GM12892 (cell line): ENCODE measurements around the gene FAM20C.
"Not testable (repeated sequence)": the region's sequence is repeated elsewhere in the genome, so short reads cannot be mapped to it uniquely, and the experiment has no call there.

ENCODE experiments used
- DNase-seq: peaks from one replicate; pipeline ENCODE4 v3.0.0; 2011; ENCODE audit not compliant: insufficient read length
- FAIRE-seq: peaks from 2 replicates; lab custom pipeline; 2011; peaks lifted over from hg19 to GRCh38; lab: Jason Lieb, UNC
- POLR2A ChIP-seq: IDR thresholded peaks from 2 replicates; pipeline ENCODE4 v1.6.1; 2011; ENCODE audit warnings: low read depth, low read length, control low read depth
- POLR2AphosphoS5 ChIP-seq: IDR thresholded peaks from 2 replicates; pipeline ENCODE4 v1.6.1; 2011; ENCODE audit warnings: low read depth, low read length, control low read depth
- TAF1 ChIP-seq: IDR thresholded peaks from 2 replicates; pipeline ENCODE4 v1.6.1; 2011; ENCODE audit warnings: low read depth, mild to moderate bottlenecking, control low read depth, low read length, borderline replicate concordance

The FAM20C gene

DNA sequence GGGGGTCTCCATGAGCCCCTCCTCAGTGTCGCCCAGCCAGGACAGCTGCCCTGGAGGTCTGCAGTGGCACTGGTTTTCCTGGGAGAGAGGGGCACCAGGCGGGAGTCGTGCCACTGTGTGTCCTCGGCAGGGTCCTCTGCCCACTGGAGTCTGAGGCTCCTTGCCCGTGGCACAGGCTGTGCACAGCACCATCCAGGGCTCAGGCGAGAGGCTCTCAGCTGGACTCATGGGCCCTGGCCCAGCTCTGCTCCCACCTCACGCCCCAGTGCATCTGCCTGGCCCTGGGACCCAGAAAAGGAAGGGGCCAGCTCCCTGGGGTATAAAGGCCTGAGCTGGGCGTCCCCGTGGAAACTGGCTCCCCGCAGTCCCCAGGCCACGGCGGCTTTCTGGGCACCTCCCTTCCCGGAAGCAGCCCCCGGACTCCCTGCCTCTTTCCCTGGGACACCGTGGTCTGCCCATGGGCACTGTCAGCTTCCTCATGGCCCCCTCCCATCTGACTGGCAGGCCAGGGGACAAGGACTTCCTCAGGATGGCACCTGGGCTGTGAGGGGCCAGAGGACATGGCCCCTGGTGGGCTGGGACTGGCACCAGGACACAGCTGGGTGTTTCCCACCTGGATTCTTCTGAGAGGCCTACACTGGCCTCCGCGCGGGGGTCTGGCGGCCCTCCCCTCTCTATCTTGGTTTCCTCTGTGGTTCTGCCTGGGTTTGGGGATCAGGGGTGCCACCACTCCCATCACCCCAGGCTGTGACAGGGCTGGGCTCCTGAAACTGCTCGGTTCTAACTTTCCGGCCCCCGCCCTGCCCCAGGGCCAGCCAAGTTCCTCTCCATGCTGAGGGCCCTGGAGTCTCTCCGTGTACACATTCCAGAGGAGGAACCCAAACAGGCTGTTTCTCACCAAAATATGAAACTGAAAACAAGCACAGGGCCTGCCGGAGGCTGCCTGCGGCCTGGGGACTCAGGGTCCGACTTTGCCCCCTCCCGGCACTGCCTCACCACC is 103.1 kb downstream of the FAM20C start:
- DNase-seq (no peak), FAIRE-seq (no peak)
- no peak for TF ChIP-seq POLR2AphosphoS5
- no peak for TF ChIP-seq POLR2A
- TF ChIP-seq TAF1 = no peak

DNA sequence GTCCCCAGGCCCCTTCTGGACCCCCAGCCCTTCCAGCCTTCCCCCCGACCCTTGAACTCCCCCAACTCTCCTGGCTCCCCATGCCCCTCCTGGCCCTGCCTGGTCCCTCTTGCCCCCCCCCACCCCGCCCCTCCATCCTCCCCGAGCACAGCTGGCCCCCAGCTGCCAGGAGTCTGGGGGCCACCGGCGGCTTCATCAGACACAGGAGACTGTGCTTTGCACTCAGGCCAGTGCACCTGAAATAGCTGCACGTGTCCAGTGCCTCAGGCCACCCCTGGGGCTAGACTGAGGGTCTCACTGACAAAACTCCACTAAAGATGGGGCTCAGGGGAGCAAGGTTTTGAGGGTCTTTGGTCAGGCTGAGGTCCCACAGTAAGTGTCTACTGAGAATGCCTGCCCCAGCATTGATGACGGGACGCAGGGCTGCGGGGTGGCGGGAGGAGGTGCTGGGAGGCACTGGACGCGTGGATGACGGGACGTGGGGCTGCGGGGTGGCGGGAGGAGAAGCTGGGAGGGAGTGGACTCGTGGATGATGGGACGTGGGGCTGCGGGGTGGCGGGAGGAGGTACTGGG is 104.1 kb downstream of the FAM20C start:
- TF ChIP-seq POLR2A (no peak), TAF1 (no peak), POLR2AphosphoS5 (no peak)
- FAIRE-seq (no peak), DNase-seq (no peak)

DNA sequence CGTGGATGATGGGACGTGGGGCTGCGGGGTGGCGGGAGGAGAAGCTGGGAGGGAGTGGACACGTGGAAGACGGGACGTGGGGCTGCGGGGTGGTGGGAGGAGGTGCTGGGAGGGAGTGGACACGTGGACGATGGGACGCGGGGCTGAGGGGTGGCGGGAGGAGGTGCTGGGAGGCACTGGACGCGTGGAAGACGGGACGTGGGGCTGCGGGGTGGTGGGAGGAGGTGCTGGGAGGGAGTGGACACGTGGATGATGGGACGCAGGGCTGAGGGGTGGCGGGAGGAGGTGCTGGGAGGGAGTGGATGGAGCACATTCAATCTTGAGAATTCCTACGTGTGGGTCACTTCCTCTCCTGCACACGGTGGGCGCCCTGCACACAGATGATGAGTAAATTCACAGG is 104.8 kb downstream of the FAM20C start:
- not testable (repeated sequence) for DNase-seq, FAIRE-seq

DNA sequence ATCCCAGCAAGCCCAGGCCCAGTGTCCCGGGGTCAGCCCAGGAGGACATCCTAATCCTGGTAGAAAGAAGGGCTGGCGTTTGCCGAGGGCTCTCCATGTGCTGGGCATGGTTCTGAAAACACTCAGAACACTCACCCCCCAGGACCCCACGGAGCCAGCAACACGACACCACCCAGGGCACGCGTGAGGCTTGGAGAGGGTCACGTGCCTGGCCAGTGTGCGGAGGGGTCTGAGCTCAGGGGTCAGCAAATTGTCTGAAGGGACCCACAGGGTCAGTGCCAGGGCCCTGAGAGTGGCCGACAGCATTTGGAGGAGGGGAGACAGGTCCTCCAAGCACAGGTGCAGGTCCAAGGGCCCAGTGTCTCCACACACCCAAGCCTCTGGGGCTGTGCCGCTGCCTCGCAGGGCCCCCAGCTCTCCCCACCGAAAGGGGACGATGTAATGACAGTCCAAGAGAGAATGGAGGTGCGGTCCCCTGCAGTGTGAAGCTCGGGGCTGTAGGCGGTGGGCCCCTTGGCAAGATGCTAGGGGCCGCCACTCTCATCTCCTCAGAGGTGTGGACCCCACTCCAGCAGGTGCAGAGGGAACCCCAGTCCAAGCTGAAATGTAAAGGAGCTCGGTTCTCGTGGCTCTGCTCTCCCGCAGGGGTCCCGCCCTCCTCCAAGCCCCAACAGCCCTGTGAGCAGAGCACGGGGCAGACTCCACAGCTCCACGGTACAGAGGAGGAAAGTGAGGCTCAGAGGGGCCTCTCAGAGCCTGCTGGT is 105.4 kb downstream of the FAM20C start:
- TF ChIP-seq POLR2AphosphoS5 = no peak
- TF ChIP-seq TAF1 = no peak
- TF ChIP-seq POLR2A = no peak
- DNase-seq (no peak), FAIRE-seq (no peak)

DNA sequence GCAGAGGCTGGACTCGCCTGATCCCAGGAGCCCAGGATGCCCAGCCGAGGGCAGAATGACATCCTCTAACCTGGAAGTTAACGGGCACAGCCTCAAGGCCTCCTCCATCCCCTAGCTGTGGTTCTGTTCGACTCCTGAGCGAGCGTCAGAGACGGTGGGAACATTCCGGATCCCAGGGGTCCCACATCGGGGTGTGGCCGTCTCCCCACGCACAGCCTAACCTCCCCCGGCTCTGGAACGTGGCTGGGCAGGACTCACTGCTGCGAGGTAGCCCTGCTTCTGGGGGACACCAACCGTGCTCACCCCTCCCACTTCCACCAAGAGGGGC is 106.0 kb downstream of the FAM20C start:
- DNase-seq = no peak
- TF ChIP-seq POLR2AphosphoS5 (no peak), TAF1 (no peak), POLR2A (no peak)
- FAIRE-seq = no peak

DNA sequence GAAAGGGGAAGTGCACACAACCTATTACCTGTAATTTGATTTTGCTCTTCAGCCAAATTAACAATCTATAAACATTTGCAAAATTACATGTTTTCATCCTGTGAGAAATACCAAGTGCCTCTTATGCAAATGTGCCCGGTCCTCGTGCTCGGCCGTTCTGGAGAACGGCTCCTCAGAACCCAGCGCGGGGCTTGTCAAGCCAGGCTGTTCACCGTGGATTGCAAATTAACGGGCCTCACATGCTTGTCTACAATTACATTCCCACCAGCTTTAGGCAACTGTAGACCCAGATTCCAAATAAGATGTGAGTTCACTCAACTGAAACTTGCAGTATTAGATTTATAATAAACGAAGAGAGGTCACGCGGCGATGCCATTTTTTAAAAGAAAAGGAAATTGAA is 106.4 kb downstream of the FAM20C start:
- no peak for FAIRE-seq
- DNase-seq = no peak
- TF ChIP-seq TAF1 (no peak), POLR2AphosphoS5 (no peak), POLR2A (no peak)

DNA sequence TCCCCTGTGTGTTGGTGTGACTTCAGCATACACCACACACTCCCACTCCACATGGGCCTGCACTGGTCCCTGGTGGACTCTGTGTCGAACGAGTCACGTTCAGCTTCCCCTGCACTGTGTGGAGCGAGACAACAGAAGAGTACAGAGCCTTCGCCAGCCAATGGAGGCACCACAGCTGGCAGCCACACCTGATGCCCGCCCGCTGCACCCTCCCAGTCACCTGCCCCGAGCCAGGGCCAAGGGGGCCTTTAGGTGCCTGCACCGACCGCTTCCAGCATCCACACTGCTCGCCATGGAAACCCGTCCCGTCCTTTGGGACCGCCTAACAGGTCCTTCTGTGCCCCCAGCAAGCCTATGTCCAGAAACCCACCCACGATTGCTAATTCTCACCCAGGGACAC is 106.8 kb downstream of the FAM20C start:
- TF ChIP-seq POLR2AphosphoS5 (no peak), TAF1 (no peak), POLR2A (no peak)
- FAIRE-seq (no peak), DNase-seq (no peak)

DNA sequence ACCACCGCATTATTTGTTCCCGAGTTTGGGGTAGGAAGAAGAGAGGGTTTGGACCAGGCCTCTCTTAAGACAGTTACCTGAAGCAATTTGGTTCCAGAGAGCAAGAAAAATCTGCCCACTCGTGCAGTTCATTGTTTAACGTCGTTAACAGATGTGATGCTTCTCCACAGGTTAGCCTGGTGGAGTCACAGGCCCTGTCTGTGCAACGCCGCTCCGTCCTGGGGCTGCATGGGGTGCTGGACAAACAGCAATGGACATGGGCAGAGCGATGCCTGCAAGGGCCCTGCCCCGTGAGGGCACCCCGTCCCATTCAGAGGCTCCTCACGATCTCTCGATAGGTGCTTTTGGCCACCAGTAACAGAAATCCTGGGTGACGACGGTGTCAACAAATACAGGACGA is 107.3 kb downstream of the FAM20C start:
- no peak for TF ChIP-seq POLR2A
- no peak for TF ChIP-seq POLR2AphosphoS5
- TF ChIP-seq TAF1 = no peak
- FAIRE-seq (no peak), DNase-seq (no peak)

DNA sequence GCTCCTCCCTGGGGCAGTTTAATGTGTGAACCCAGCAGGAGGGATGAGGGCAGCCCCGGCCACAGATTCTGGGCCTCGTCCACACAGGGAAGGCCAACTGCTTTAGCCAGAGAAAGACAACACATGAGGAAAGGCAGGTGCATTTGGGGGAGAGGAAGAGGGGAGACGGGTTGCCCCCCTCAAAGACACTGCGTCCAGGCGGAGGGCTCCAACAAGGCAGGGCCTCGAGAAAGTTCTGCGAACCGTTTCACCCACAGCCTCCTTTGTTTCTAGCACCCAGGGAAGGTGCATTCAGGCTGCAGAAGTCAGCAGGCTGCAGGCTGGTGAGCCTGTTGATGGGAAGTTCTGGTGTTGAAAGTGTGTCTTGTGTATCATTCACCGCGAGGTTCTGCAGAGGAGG is 107.7 kb downstream of the FAM20C start:
- TF ChIP-seq POLR2A (no peak), TAF1 (no peak), POLR2AphosphoS5 (no peak)
- no peak for FAIRE-seq
- no peak for DNase-seq

DNA sequence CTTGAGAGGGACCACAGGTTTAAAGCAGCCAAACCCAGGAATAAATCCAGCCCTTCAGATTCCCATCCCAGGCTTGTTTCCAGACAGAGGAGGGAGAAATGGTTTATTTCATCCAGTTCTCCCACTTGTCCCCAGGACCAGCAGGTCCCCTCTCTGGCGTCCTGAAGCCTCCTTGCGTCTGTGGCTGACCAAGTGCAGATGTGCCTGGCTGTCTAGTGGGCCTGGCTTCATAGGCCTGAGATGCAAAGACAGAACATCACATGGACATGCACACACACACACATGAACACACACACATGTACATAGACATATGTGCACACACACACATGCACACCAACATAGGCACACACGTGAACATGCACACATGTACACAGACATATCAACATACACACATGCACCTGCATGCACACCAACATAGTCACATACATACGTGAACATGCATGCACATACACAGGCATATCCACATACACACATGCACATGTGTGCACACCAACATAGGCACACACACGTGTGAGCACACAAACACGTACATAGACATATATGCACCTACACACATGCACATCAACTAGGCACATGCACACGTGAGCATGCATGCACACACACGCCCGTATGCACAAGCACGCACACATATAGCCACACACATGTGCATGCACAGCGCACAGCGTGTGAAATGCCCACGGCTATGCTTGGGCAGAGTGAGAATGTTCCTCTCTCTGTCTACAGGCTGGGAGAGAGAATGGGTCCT is 108.3 kb downstream of the FAM20C start:
- FAIRE-seq (no peak), DNase-seq (no peak)
- TF ChIP-seq POLR2A (no peak), POLR2AphosphoS5 (no peak), TAF1 (no peak)
